Activated CD4-positive, alpha-beta memory T cell treated with anti-CD3 and anti-CD28 coated beads for 36 hours (primary cell): Measurements from ENCODE around the gene KCNQ5. TPM values are rescaled to one million over a fixed set of nuclear protein-coding genes. Genes with fewer than 3 reads are reported as not detected.

Experiments
- CTCF ChIA-PET: fragments of 350-600 bp; sonication (Branson Sonifier 250); formaldehyde crosslinking; loops from one replicate; lab custom pipeline; 2021; ENCODE audit warnings: antibody characterized with exemption, inconsistent platforms; lab: Charles Lee
- POLR2A ChIA-PET: fragments of 350-600 bp; sonication (Branson Sonifier 250); formaldehyde crosslinking; loops from one replicate; lab custom pipeline; 2021; ENCODE audit warnings: antibody characterized with exemption; lab: Charles Lee
- DNase-seq: peaks from one replicate; pipeline ENCODE4 v3.0.0-alpha.2; 2020
- H3K27ac Mint-ChIP-seq: one replicate; pipeline ENCODE4 v1.8.0; 2021; ENCODE audit warnings: mixed read lengths
- H3K27me3 Mint-ChIP-seq: one replicate; pipeline ENCODE4 v1.8.0; 2021; ENCODE audit warnings: mixed read lengths
- H3K36me3 Mint-ChIP-seq: one replicate; pipeline ENCODE4 v1.8.0; 2021; ENCODE audit warnings: mixed read lengths
- H3K4me1 Mint-ChIP-seq: one replicate; pipeline ENCODE4 v1.8.0; 2021; ENCODE audit warnings: low read depth, mixed read lengths
- H3K4me3 Mint-ChIP-seq: one replicate; pipeline ENCODE4 v1.8.0; 2021; ENCODE audit warnings: mild to moderate bottlenecking, mixed read lengths
- H3K9me3 Mint-ChIP-seq: one replicate; pipeline ENCODE4 v1.8.0; 2021; ENCODE audit warnings: mixed read lengths
- intact Hi-C: fragments of 100-400 bp; cut with micrococcal nuclease; formaldehyde crosslinking; loops from one replicate; pipeline ENCODE4 v1.15.1; 2023
- total RNA-seq, 2 experiments: library from RNA; stranded (reverse); gene quantifications; one replicate each; pipeline ENCODE4 v1.2.3, GENCODE V29; 2021

The KCNQ5 gene
- total RNA-seq, 2 experiments from 2014 or later, result 4.5 to 5.2 TPM

- ChIA-PET POLR2A (no interaction called here), CTCF (no interaction called here)
- Mint-ChIP-seq H3K36me3 (peaks cover 2% of the 10 kb centered on the region), H3K4me3 (no peak overlapping the region), H3K9me3 (no peaks in the 10 kb centered on the region), H3K27ac (no peak overlapping the region), H3K4me1 (no peaks in the 10 kb centered on the region), H3K27me3 (no peaks in the 10 kb centered on the region)
- intact Hi-C loops, result no loop called here
- DNase-seq, result no peak
Observed at GRCh38 chr6:73047801-73048200, 425.9 kb downstream of the KCNQ5 start.

GRCh38 chr6:73049971-73050594 is 428.2 kb downstream of the KCNQ5 start:
- H3K9me3 Mint-ChIP-seq, result no peaks in the 10 kb centered on the region
- DNase-seq, result no peak
- no peaks in the 10 kb centered on the region for H3K27me3 Mint-ChIP-seq
- H3K36me3 Mint-ChIP-seq, result no peaks in the 10 kb centered on the region
- CTCF ChIA-PET, result interaction anchor here (1.3 kb wide), 1 partner anchor 80 kb away, joined by 3 read pairs; no protein-coding TSS in a partner anchor
- H3K4me1 Mint-ChIP-seq, result no peaks in the 10 kb centered on the region
- POLR2A ChIA-PET, result no interaction called here
- no peak overlapping the region for H3K4me3 Mint-ChIP-seq
- intact Hi-C loops, result no loop called here
- no peak overlapping the region for H3K27ac Mint-ChIP-seq

- Mint-ChIP-seq H3K4me1 (no peaks in the 10 kb centered on the region), H3K4me3 (no peak overlapping the region), H3K27ac (no peak overlapping the region), H3K27me3 (no peaks in the 10 kb centered on the region), H3K36me3 (no peaks in the 10 kb centered on the region), H3K9me3 (no peaks in the 10 kb centered on the region)
- POLR2A ChIA-PET, result no interaction called here
- intact Hi-C loops, result no loop called here
- no peak for DNase-seq
- CTCF ChIA-PET, result no interaction called here
Observed at GRCh38 chr6:73050706-73051105, 428.8 kb downstream of the KCNQ5 start.

- CTCF ChIA-PET, result no interaction called here
- DNase-seq, result no peak
- Mint-ChIP-seq H3K27ac (no peak overlapping the region), H3K27me3 (no peaks in the 10 kb centered on the region), H3K4me1 (no peaks in the 10 kb centered on the region), H3K9me3 (no peaks in the 10 kb centered on the region), H3K4me3 (no peak overlapping the region), H3K36me3 (no peaks in the 10 kb centered on the region)
- POLR2A ChIA-PET, result no interaction called here
- intact Hi-C loops, result no loop called here
Observed at GRCh38 chr6:73051147-73051546, 429.3 kb downstream of the KCNQ5 start.

- ChIA-PET POLR2A (no interaction called here), CTCF (no interaction called here)
- Mint-ChIP-seq H3K27ac (no peak overlapping the region), H3K4me3 (no peak overlapping the region), H3K4me1 (no peaks in the 10 kb centered on the region), H3K36me3 (no peaks in the 10 kb centered on the region), H3K27me3 (no peaks in the 10 kb centered on the region), H3K9me3 (no peaks in the 10 kb centered on the region)
- intact Hi-C loops, result no loop called here
- no peak for DNase-seq
Observed at GRCh38 chr6:73054958-73055357, 433.1 kb downstream of the KCNQ5 start.

- no peak overlapping the region for H3K27ac Mint-ChIP-seq
- H3K4me3 Mint-ChIP-seq, result no peak overlapping the region
- H3K4me1 Mint-ChIP-seq, result no peaks in the 10 kb centered on the region
- ChIA-PET POLR2A (no interaction called here), CTCF (no interaction called here)
- H3K9me3 Mint-ChIP-seq, result no peaks in the 10 kb centered on the region
- intact Hi-C loops, result no loop called here
- no peaks in the 10 kb centered on the region for H3K36me3 Mint-ChIP-seq
- no peaks in the 10 kb centered on the region for H3K27me3 Mint-ChIP-seq
- no peak for DNase-seq
Observed at GRCh38 chr6:73058736-73059135, 436.9 kb downstream of the KCNQ5 start.

- Mint-ChIP-seq H3K4me3 (no peak overlapping the region), H3K27ac (no peak overlapping the region), H3K4me1 (no peaks in the 10 kb centered on the region), H3K27me3 (no peaks in the 10 kb centered on the region), H3K36me3 (no peaks in the 10 kb centered on the region), H3K9me3 (no peaks in the 10 kb centered on the region)
- POLR2A ChIA-PET, result no interaction called here
- CTCF ChIA-PET, result no interaction called here
- intact Hi-C loops, result no loop called here
- no peak for DNase-seq
Observed at GRCh38 chr6:73062130-73062529, 440.3 kb downstream of the KCNQ5 start.

GRCh38 chr6:73062837-73063236 is 441.0 kb downstream of the KCNQ5 start:
- H3K4me3 Mint-ChIP-seq, result no peak overlapping the region
- no peaks in the 10 kb centered on the region for H3K36me3 Mint-ChIP-seq
- no peak overlapping the region for H3K27ac Mint-ChIP-seq
- no peaks in the 10 kb centered on the region for H3K27me3 Mint-ChIP-seq
- DNase-seq, result no peak
- no peaks in the 10 kb centered on the region for H3K9me3 Mint-ChIP-seq
- intact Hi-C loops, result no loop called here
- CTCF ChIA-PET, result no interaction called here
- no peaks in the 10 kb centered on the region for H3K4me1 Mint-ChIP-seq
- POLR2A ChIA-PET, result no interaction called here

GRCh38 chr6:73064266-73064665 is 442.4 kb downstream of the KCNQ5 start:
- H3K27ac Mint-ChIP-seq, result no peak overlapping the region
- ChIA-PET POLR2A (no interaction called here), CTCF (no interaction called here)
- intact Hi-C loops, result no loop called here
- no peaks in the 10 kb centered on the region for H3K9me3 Mint-ChIP-seq
- H3K4me3 Mint-ChIP-seq, result no peak overlapping the region
- no peaks in the 10 kb centered on the region for H3K4me1 Mint-ChIP-seq
- H3K36me3 Mint-ChIP-seq, result no peaks in the 10 kb centered on the region
- no peak for DNase-seq
- no peaks in the 10 kb centered on the region for H3K27me3 Mint-ChIP-seq

GRCh38 chr6:73073238-73073637 is 451.4 kb downstream of the KCNQ5 start:
- Mint-ChIP-seq H3K4me3 (no peak overlapping the region), H3K9me3 (no peaks in the 10 kb centered on the region), H3K36me3 (no peaks in the 10 kb centered on the region), H3K4me1 (no peaks in the 10 kb centered on the region), H3K27ac (no peak overlapping the region), H3K27me3 (no peaks in the 10 kb centered on the region)
- DNase-seq, result no peak
- ChIA-PET POLR2A (no interaction called here), CTCF (interaction anchor here (0.8 to 1.1 kb wide), 2 partner anchors 423 to 457 kb away, joined by 4 read pairs; no protein-coding TSS in a partner anchor)
- intact Hi-C loops, result no loop called here

- DNase-seq, result no peak
- Mint-ChIP-seq H3K36me3 (no peaks in the 10 kb centered on the region), H3K9me3 (no peaks in the 10 kb centered on the region), H3K4me1 (no peaks in the 10 kb centered on the region), H3K27me3 (no peaks in the 10 kb centered on the region), H3K4me3 (no peak overlapping the region), H3K27ac (no peak overlapping the region)
- POLR2A ChIA-PET, result no interaction called here
- CTCF ChIA-PET, result interaction anchor here (1.1 kb wide), 1 partner anchor 458 kb away, joined by 4 read pairs; no protein-coding TSS in a partner anchor
- intact Hi-C loops, result no loop called here
Observed at GRCh38 chr6:73074175-73074574, 452.3 kb downstream of the KCNQ5 start.

- Mint-ChIP-seq H3K9me3 (no peaks in the 10 kb centered on the region), H3K27me3 (no peaks in the 10 kb centered on the region), H3K4me3 (no peak overlapping the region), H3K27ac (no peak overlapping the region), H3K4me1 (no peaks in the 10 kb centered on the region), H3K36me3 (no peaks in the 10 kb centered on the region)
- intact Hi-C loops, result no loop called here
- CTCF ChIA-PET, result no interaction called here
- POLR2A ChIA-PET, result no interaction called here
- DNase-seq, result no peak
Observed at GRCh38 chr6:73076211-73076954, 454.5 kb downstream of the KCNQ5 start.
